Chondrocyte (in vitro differentiated cells): Measurements from ENCODE around the gene TM4SF5. TPM values are rescaled to one million over a fixed set of nuclear protein-coding genes. Genes with fewer than 3 reads are reported as not detected.
A peak's percentile ranks its signal among the peaks of the same experiment; 100 is the strongest.

Experiments used
- DNase-seq: peaks from one replicate; pipeline ENCODE4 v3.0.0; 2021; ENCODE audit warnings: mixed read lengths, low spot score
- H3K27ac Mint-ChIP-seq: one replicate; pipeline ENCODE4 v1.8.0; 2021; ENCODE audit warnings: mild to moderate bottlenecking, moderate library complexity, mixed read lengths; ENCODE audit not compliant: unreplicated experiment
- H3K27me3 Mint-ChIP-seq: 2 replicates; pipeline ENCODE4 v1.8.0; 2021; ENCODE audit warnings: low read depth, mixed read lengths
- H3K36me3 Mint-ChIP-seq: 2 replicates; pipeline ENCODE4 v1.8.0; 2021; ENCODE audit warnings: low read depth, mixed read lengths
- H3K4me1 Mint-ChIP-seq: 2 replicates; pipeline ENCODE4 v1.8.0; 2021; ENCODE audit warnings: low read depth, mild to moderate bottlenecking, mixed read lengths
- H3K4me3 Mint-ChIP-seq: one replicate; pipeline ENCODE4 v1.8.0; 2021; ENCODE audit warnings: mild to moderate bottlenecking, moderate library complexity, mixed read lengths; ENCODE audit not compliant: unreplicated experiment
- H3K9me3 Mint-ChIP-seq: 2 replicates; pipeline ENCODE4 v1.8.0; 2021; ENCODE audit warnings: low read depth, mixed read lengths
- total RNA-seq: library from RNA; stranded (reverse); gene quantifications from 3 replicates; pipeline ENCODE4 v1.2.1, GENCODE V29; 2021
- TF ChIP-seq, protein P1 (sequence below): fragments of 200-600 bp; sonication (generic); IDR thresholded peaks from 2 replicates; pipeline ENCODE4 v1.5.0; 2021; ENCODE audit warnings: antibody characterized with exemption, mild to moderate bottlenecking, moderate library complexity

TM4SF5 gene
- total RNA-seq, 1 donor from 2014 or later = not detected

DNA sequence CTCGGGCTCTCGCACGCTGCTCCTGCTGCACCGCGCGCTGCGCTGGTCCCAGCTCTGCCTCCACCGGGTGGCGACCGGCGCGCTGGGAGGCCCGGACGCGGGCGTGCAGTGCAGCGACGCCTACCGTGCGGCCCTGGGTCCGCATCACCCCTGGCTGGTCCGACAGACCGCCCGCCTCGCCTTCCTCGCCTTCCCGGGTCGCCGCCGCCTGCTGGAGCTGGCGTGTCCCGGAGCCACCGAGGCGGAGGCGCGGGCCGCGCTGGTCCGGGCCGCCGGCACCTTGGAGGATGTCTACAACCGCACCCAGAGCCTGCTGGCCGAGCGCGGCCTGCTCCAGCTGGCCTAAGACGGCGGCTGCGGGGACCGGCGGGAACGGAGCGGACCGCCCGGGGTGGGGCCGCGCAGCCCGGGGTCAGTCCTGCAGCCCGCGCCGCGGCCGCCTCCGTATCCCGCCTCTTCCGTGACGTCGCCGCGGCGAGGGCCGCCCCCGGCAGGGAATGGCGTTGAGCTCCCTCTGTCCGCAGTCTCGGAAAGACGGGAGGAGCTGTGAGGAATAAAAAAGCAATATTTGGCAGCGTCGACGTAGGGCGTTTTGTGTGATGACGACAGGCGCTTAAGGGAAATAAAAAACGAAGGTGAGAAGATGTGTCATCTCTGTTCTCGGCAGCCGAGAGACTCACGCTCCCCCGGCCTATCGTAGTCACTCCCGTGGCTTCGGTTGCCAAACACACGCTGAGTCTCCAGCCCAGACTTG is 18.4 kb downstream of the TM4SF5 start:
- Mint-ChIP-seq H3K9me3 (no peaks in the 10 kb centered on the region), H3K36me3 (no peaks in the 10 kb centered on the region), H3K27ac (peak overlapping the region; percentile 98), H3K4me1 (peaks cover 19% of the 10 kb centered on the region), H3K4me3 (peak overlapping the region; percentile 90), H3K27me3 (no peaks in the 10 kb centered on the region)
- peak; percentile 93 for DNase-seq
- TF ChIP-seq, protein P1, sequence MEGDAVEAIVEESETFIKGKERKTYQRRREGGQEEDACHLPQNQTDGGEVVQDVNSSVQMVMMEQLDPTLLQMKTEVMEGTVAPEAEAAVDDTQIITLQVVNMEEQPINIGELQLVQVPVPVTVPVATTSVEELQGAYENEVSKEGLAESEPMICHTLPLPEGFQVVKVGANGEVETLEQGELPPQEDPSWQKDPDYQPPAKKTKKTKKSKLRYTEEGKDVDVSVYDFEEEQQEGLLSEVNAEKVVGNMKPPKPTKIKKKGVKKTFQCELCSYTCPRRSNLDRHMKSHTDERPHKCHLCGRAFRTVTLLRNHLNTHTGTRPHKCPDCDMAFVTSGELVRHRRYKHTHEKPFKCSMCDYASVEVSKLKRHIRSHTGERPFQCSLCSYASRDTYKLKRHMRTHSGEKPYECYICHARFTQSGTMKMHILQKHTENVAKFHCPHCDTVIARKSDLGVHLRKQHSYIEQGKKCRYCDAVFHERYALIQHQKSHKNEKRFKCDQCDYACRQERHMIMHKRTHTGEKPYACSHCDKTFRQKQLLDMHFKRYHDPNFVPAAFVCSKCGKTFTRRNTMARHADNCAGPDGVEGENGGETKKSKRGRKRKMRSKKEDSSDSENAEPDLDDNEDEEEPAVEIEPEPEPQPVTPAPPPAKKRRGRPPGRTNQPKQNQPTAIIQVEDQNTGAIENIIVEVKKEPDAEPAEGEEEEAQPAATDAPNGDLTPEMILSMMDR = peak; percentile 86

DNA sequence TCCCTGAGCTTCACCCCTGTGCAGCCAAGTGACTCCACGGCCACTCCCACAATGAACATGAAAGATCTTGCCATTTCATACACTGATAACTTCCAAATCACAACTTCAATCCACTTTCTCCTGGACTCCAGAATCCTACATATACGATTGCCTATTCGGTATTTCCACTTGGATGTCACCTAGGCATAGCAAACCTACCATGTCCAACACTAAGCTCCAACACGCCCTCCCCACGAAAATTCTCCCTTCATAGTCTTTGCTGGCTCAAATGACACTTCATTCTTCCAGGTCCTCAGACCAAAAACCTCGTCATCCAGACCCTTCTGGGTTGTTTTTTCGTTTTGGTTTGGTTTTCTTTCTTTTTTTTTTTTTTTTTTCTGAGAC is 19.0 kb downstream of the TM4SF5 start:
- Mint-ChIP-seq H3K27ac (peak overlapping the region; percentile 98), H3K4me3 (peak overlapping the region; percentile 90), H3K27me3 (no peaks in the 10 kb centered on the region), H3K9me3 (no peaks in the 10 kb centered on the region), H3K36me3 (no peaks in the 10 kb centered on the region), H3K4me1 (peaks cover 20% of the 10 kb centered on the region)
- DNase-seq = no peak
- TF ChIP-seq, protein P1 = no peak

GRCh38 chr17:4795168-4795567 is 23.5 kb downstream of the TM4SF5 start:
- Mint-ChIP-seq H3K27me3 (no peaks in the 10 kb centered on the region), H3K4me1 (peaks cover 19% of the 10 kb centered on the region), H3K36me3 (peaks cover 8% of the 10 kb centered on the region), H3K4me3 (no peak overlapping the region), H3K9me3 (no peaks in the 10 kb centered on the region), H3K27ac (peak overlapping the region; percentile 95)
- TF ChIP-seq, protein P1 = no peak
- DNase-seq = no peak

DNA sequence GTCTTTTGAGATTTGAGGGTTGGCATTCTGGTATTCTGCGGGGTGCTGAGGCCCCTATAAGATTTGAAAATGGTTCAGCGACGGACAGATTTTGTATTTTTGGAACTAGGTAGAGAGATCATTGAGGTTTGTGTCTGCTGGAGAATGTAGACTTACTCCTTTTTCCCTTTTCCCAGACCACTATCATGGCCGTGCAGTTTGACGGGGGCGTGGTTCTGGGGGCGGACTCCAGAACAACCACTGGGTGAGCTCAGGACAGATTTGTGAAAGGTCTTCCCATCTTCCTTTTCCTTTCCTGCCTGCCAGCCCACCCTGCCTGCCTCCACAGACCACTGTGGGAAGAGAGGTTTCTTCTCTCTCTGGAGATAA is 24.9 kb downstream of the TM4SF5 start:
- H3K9me3 Mint-ChIP-seq = no peaks in the 10 kb centered on the region
- H3K36me3 Mint-ChIP-seq = peaks cover 8% of the 10 kb centered on the region
- no peak for DNase-seq
- peak overlapping the region; percentile 99 for H3K4me3 Mint-ChIP-seq
- peaks cover 15% of the 10 kb centered on the region for H3K4me1 Mint-ChIP-seq
- H3K27me3 Mint-ChIP-seq = no peaks in the 10 kb centered on the region
- peak overlapping the region; percentile 95 for H3K27ac Mint-ChIP-seq
- TF ChIP-seq, protein P1 = no peak

DNA sequence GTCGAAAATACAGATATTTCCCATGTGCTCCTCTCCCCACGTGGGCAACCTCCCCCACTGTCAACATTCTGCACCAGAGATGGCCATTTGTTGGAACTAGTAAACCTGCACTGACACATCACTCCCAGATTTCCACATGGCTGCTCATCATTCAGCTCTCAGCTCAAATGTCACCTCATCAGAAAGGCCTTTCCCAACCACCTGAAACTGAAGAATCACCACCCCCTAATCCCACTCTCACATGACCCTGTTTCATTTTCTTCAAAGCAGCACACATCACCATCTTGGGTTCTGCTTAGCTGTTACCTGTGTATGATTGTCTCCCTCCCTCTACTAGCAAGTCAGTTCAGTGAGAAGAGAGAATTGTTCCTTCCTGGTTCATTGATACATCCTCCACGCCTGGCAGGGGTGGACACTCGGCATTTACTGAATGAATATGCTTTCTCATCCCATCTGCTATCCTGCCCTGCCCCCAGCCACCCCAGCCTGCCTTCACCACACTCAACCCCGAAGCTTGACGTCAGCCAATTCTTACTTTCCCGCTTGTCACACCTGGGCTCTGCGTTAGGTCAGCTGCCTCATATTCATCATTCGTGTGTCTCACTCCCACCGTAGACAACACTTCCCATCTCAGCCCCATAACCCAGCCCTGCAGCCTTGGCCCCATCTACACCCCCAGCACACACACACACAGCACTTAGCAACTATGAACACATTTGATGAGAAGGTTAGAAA is 28.9 kb downstream of the TM4SF5 start:
- Mint-ChIP-seq H3K27me3 (no peaks in the 10 kb centered on the region), H3K27ac (peak overlapping the region; percentile 8), H3K36me3 (peaks cover 8% of the 10 kb centered on the region), H3K4me1 (peaks cover 15% of the 10 kb centered on the region), H3K9me3 (no peaks in the 10 kb centered on the region), H3K4me3 (no peak overlapping the region)
- TF ChIP-seq, protein P1 = no peak
- no peak for DNase-seq
